ENCODE results near the gene ECD. TPM values are rescaled to one million over a fixed set of nuclear protein-coding genes. Genes with fewer than 3 reads are reported as not detected.
A peak's percentile ranks its signal among the peaks of the same experiment; 100 is the strongest.

ECD gene
- 10 to 100 TPM in 11 of 12 donors, not detected in 1; 21.4 to 31.1 (median 25.3) TPM for polyA plus RNA-seq (ENCODE audit: insufficient read length in 12 of 12)
- long read RNA-seq, donor 1, partial matches to known transcripts: 0 of 4 reads
- long read RNA-seq, donor 1, other reads (novel, unspliced or antisense): 0 of 4 reads
- long read RNA-seq, donor 2, transcript ECD-201 (14 exons, 3,069 nt): major isoform, 10 of 10 reads
- long read RNA-seq, donor 2, partial matches to known transcripts: 0 of 10 reads
- long read RNA-seq, donor 2, other reads (novel, unspliced or antisense): 0 of 10 reads
- long read RNA-seq, donor 3, partial matches to known transcripts: 0 of 2 reads
- long read RNA-seq, donor 3, other reads (novel, unspliced or antisense): 0 of 2 reads
- long read RNA-seq, donor 4, partial matches to known transcripts: 0 of 3 reads
- long read RNA-seq, donor 4, other reads (novel, unspliced or antisense): 0 of 3 reads
- long read RNA-seq, donor 5: 0 reads
- long read RNA-seq, donor 6, transcript ECD-201 (14 exons, 3,069 nt): major isoform, 6 of 6 reads
- long read RNA-seq, donor 6, partial matches to known transcripts: 0 of 6 reads
- long read RNA-seq, donor 6, other reads (novel, unspliced or antisense): 0 of 6 reads
- long read RNA-seq, donor 7, partial matches to known transcripts: 0 of 3 reads
- long read RNA-seq, donor 7, other reads (novel, unspliced or antisense): 0 of 3 reads
- long read RNA-seq, donor 8, partial matches to known transcripts: 0 of 2 reads
- long read RNA-seq, donor 8, other reads (novel, unspliced or antisense): 0 of 2 reads
- long read RNA-seq, donor 9, transcript ECD-201 (14 exons, 3,069 nt): major isoform, 6 of 6 reads
- long read RNA-seq, donor 9, partial matches to known transcripts: 0 of 6 reads
- long read RNA-seq, donor 9, other reads (novel, unspliced or antisense): 0 of 6 reads
- long read RNA-seq, donor 10, transcript ECD-201 (14 exons, 3,069 nt): major isoform, 7 of 7 reads
- long read RNA-seq, donor 10, partial matches to known transcripts: 0 of 7 reads
- long read RNA-seq, donor 10, other reads (novel, unspliced or antisense): 0 of 7 reads
- long read RNA-seq, donor 11, transcript ECD-201 (14 exons, 3,069 nt): major isoform, 7 of 7 reads
- long read RNA-seq, donor 11, partial matches to known transcripts: 0 of 7 reads
- long read RNA-seq, donor 11, other reads (novel, unspliced or antisense): 0 of 7 reads

DNA sequence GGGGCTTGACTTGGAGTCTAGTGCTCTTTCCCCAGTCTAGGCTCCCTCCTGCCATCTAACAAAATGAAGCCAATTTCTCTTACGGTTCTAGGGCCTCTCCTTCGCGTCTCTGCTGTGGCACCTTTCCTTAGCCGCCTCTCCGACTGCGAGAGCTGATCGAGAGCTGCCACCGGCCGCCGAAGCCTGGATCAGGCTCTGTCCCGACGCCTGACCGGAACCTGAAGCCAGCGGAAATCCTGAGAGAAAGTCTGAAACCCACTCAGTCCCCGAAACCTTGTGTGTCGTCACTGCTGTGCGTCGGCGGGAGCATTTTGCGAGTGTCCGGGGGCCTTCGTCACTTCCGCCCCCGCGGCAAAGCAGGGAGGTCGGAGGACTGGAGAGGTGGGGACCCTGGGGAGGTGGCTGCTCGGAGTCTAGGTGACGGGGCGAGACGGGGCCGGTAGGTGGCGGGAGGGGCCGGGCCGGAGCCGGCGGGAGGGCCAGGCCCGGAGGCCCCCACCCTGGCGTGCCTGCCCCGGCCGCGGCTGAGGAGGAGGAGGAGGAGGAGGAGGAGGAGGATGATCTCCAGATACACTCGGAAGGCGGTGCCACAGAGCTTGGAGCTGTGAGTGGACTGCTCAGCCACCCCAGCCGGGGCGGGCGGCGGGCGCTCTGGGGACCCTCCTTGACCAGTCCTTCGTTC is at the start of gene ECD, which contains the start of gene FAM149B1:
TSS of gene ECD (minus strand) at position 226 of the 682 bp plus-strand sequence. CDS start 4,071 bp downstream, outside the sequence.
TSS of gene FAM149B1 (plus strand) at position 337 of the 682 bp plus-strand sequence. CDS start at position 558, 221 bp downstream.
- peak; percentile 96 for DNase-seq

DNA sequence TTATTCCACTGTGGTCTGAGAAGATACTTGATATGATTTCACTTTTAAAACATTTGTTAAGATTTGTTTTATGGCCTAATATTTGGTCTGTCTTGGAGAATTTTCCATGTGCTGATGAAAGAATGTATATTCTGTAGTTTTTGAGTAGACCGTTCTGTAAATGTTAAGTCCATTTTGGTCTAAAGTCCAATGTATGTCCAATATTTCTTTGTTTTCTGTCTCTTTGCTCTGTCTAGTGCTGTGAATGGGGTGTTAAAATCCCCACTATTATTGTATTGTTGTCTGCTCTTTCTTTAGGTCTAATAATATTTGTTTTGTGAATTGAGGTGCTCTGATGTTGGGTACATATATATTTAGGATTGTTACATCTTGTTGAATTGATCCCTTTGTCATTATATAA is 47.9 kb upstream of the ECD start:
- no peak for DNase-seq

DNA sequence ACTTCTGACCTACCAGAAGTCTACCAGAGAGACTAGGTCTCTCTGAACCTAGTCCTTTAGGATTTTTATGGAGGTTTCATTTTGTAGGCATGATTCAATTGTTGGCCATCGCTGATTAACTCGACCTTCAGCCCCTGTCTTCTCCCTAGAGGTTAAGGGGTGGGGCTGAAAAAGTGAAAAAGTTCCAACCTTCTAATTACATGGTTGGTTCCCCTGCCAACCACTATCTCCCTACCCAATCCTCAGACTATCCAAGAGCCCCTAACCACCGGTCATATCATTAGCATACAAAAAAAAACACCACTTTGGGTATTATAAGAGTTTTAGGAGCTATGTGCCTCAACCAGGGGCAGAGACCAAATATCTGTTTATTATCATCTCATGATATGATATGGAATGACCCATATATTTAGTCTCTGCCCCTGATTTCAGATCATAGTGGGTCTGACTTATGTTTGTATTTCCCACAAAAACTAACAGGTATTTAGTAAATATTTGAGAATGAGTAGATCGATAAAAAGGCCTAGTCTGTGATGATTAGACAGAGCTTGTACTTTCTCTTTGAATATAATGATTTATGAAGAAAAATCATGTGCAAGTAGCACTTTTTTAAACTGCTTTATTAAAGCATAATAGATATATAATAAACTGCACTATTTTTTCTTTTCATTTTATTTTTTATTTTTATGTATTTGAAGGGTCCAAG is 43.5 kb upstream of the ECD start:
- DNase-seq: no peak

DNA sequence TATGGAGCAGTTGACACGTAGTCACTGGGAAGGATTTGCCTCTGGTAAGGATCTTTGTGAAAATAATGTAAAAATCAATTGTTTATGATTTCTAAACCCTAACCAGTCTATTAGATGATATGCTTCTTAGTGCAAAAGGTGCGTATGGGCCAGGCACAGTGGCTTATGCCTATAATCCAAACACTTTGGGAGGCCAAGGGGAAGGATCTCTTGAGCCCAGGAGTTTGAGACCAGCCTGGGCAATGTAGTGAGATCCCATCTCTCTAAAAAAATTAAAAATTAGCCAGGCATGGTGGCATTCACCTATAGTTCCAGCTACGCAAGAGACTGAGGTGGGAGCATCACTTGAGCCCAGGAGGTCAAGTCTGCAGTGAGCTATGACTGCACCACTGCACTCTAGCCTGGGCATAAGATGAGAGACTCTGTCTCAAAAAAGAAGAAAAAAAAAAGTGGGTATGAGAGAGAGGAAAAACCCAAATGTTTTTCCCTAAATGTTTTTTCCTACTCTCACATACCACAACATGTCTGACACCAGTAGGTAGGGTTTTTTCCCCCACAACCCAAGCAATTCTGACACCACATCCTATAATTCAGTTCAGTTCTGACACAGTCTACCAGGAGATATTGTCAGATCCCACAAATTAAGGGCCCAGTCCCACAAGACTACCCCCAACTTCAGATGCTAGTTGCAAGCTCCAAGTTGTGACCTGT is 42.7 kb upstream of the ECD start:
- DNase-seq: no peak

DNA sequence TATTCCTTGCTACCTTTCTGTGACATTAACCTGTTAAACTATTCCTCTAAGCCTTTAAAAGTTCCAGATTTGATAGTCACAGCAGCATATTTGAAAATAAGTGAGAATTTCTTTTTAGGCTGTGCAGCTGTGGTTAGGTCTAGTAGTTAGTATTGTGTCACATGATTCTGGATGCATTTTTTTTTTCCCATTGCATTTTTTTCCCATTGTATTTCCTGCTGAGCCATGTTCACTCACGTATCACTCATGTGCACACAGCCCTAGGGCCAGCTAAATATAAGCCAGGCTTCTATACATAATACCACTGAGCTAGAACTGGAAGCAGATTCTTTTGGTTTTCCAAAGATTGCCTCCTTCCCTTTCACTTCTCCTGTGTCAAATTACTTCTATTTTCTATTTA is 41.9 kb upstream of the ECD start:
- no peak for DNase-seq

DNA sequence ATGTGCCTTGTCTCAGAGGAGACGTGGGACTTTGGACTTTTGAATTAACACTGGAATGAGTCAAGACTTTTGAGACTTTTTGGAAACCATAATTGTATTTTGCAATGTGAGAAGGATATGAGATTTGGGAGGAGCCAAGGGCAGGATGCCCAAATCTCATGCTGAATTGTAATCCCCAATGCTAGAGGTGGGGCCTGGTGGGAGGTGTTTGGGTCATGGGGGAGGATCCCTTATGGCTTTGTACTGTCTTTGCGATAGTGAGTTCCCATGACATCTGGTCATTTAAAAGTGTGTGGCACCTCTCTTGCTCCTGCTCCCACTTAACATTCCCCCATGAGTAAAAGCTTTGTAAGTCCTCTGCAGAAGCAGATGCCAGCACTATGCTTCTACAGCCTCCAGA is 40.1 kb upstream of the ECD start:
- DNase-seq: no peak

DNA sequence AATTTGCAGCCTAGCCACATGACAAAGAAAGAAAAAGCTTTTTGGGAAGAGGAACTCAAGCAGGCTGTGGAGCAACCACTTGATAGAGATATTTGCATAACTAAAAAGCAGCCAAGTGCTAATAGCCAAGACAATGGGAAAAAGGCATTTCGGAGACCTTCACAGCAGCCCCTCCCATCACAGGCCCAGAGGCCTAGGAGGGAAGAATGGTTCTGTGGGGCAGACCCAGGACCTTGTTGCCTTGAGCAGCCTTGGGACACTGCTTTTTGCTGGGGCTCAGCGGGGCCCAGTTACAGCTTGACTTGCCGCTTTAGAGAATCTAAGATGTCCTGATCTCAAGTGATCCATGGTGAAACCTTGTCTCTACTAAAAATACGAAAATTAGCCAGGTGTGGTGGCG is 38.6 kb upstream of the ECD start:
- DNase-seq: no peak

DNA sequence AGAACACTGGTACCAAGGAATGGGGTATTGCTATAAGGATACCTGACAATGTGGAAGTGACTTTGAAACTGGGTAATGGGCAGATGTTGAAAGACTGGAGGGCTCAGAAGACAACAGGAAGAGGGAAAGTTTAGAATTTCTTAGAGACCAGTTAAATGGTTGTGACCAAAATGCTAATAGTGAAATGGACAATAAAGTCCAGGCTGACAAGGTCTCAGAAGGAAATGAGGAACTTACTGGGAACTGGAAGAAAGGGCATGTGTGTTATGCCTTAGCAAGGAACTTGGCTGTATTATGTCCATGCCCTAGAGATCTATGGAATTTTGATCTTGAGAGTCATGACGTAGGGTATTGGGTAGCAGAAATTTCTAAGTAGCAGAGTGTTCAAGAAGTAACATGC is 38.1 kb upstream of the ECD start:
- no peak for DNase-seq

DNA sequence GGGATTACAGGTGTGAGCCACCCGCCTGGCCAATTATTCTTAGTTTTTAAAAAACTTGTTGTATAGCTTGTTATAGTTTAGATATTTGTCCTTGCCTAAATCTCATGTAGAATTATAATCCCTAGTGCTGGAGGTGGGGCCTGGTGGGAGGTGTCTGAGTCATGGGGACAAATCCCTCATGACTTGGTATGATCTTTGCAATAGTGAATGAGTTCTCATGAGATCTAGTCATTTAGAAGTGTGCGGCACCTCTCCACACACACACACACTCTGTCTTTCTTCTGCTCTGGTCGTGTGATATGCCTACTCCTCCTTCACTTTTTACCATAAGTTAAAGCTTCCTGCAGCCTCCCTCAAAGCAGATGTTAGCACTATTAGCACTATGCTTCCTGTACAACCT is 37.3 kb upstream of the ECD start:
- DNase-seq: no peak

DNA sequence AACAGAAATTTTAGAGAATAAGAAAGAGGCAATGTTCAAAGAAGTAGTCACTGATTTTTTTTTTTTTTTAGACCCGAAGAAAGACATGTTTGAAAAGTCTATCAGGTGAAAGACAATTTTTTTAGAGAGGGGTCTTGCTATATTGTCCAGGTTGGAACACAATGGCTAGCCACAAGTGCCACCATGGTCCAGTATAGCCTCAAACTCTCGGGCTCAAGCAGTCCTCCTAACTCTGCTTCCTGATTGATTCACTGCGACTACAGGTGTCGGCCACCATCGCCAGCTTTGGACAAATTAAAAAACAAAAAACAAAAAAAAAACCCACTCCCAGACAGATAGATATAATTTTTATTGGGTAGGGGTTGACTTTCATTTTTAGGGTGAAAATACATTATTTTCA is 22.4 kb upstream of the ECD start:
- no peak for DNase-seq

DNA sequence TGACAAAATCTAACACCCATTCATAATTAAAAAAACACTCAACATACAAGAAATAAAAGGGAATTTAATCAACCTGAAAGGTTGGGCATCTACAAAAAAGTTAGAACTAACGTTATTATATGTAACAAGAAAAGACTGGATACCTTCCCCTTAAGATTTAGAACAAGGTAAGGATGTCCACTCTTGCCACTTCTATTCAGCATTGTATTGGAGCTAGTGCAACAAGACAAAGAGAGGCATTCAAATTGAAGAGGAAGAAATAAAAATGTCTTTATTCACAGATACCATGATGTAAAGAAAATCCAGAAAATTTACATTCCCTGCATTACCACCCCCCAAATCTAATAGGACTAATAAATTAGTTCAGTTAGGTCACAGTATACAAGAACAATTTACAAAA is 18.5 kb upstream of the ECD start:
- DNase-seq: no peak

DNA sequence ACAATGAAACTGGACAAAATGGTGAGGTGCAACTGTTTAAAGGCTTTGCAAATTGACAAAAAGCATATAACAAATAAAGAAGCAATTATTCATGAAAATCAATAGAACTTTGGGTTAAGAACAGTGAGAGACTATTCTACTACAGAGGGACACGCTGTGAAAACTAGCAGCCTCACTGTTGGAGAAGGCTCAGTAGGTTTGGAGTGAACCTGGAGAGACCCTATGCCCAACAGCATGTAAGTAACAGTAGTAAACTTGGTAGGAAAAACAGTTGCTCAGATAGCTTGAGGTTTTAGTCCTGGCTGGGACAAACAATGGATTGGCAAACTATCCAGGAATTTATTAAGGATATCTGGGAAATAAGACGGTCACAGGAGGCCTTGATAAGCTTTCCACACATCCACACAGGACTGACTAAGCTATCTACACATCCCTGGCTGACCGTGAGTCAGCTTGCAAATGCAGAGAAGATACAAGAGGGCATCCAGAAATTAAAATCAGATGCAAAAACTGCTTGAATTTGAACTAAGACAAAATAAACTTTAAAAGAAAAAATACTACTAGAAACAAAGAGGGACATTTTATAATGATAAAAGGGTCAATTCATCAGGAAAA is 16.0 kb upstream of the ECD start:
- DNase-seq: no peak

DNA sequence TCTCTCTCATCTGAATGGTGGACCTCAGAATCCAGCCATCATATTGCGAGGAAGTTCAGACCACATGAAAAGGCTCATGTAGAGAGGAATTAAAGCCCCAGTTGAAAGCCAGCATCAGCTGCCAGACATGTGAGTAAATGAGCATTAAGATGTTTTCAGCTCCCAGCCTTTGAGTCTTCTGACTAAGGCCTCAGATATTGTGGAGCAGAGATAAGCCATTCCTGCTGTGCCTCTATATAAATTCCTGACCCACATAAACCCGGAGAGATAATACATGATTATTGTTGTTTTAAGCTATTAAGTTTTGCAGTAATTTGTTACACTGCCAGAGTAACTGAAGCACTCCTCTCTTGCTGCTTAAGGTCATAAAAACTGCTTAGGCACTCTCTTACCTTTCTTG is 14.8 kb upstream of the ECD start:
- no peak for DNase-seq

DNA sequence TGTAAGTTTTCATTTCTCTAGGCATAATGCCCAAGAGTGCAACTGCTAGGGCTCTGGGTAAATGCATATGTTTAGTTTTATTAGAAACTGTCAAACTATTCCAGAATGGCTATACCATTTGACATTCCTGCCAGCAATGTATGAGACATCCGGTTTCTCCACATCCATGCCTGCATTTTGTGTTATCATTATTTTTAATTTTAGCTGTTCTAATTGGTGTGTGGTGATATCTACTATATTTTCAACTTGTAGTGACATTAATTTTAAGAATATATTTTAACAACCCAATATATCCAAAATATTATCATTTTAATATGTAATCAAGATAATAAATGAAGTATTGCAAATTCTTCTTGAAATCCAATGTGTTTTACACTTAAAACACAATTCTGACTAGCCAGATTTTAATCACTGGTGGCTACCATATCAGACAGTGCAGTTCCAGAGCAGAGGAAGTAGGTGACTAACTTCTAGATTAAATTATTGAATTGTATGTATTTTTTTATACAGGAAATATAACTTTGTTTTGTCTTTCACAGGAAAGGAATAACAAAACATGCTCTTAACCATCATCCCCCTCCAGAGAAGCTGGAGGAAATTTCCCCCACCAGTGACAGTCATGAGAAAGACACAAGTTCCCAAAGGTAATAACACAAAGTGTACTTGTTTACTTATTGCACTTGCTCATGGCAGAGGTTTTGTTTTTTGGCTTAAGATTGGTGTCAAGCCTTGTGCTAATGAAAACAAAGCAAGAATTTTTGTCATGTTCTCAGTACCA is 6.5 kb upstream of the ECD start:
- DNase-seq: no peak

DNA sequence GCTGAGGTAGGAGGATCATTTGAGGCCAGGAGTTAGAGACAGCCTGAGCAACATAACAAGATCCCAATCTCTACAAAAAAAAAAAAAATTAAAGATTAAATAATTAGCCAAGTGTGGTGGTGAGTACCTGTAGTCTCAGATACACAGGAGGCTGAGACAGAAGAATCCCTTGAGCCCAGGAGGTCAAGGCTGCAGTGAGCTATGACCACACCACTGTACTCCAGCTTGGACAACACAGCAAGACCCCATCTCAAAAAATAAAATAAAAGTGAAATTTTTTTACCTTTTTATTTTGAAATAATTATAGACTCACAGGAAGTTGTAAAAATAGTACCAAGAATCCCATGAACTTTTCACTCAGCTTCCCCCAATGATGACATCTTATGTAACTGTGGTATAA is 5.1 kb upstream of the ECD start:
- DNase-seq: no peak

DNA sequence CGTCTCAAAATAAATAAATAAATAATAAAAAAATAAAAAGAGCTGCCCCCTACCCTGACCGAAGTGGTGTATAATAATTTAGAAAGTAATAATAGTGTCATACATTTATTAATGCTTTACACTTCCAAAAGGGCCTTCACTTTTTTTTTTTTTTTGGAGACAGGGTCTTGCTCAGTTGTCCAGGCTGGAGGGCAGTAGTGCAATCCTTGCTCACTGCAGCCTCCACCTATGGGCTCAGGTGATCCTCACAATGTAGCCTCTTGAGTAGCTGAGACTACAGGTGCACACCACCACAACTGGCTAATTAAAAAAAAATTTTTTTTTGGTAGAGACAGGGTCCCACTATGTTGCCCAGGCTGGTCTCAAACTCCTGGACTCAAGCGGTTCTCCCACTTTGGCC is 1.5 kb upstream of the ECD start:
- DNase-seq: no peak

DNA sequence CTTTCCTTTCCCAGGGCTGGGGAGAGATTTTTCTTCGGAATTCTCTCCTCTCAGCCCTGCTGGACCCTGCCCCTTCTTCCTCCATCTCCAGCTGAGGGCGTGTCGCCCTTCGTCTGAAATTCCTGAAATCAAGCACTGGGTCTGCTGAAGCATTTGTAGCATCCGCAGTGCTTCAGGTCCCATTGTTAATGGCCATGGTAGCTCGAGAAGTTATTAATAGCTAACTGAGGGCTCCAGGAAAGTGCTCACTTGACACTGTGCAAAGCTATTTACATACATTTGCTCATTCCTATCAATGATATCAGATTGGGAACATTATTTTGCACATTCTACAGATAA is 626 bp upstream of the ECD start:
- peak; percentile 56 for DNase-seq

DNA sequence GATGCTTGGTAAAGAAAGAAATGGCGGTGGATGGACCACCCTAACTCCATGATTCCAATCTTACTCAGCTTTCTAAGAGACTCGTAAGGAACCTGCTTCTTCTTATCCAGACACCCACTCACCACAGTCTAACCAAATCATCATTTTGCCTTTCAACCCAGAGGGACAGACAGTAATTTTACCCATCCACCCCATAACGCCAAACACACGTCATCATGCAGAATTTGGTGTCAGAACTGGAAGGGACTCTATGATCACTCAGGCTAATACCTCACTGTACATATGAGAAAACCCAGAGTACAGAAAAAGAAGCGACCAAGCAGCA is 388 bp downstream of the ECD start:
- DNase-seq: no peak

DNA sequence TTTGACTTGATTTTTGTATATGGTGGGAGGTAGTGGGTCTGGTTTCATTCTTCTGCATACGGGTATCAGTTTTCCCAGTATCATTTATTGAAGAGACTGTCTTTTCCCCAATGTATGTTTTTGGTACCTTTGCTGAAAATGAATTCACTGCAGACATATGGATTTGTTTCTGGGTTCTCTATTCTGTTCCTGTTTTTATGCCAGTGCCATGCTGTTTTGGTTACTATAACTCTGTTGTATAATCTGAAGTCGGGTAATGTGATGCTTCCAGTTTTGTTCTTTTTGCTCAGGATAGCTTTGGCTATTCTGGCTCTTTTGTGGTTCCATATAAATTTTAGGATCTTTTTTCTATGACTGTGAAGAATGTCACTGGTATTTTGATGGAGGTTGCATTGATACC is 836 bp downstream of the ECD start:
- DNase-seq: no peak

All from muscle of arm (tissue), 14 donors.